Measurements from ENCODE around the gene LALBA.

DNA sequence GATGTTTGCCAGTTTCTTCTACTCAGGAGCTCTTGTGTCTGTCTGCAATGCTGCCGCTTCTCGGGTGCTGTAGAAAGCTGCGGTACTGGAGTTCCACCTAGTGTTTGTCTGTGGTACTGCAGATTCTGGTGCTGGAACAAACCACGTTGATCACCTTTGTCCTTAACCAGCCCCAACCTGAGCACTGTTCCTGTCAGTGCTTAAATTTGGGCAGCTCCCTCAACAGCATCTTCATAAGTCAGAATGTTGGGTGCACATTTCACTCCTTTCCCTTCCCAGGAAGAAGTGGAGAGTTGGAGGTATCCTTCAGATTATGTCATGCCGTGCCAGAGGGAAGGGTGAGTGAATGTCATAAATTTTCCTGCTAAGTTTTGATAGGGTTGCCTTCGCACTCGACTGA is 48.7 kb upstream of the LALBA start:
- no peak for TF ChIP-seq CREB1 (CRISPR knock-in tag; IDR thresholded peaks at IDR 0.05)
- TF ChIP-seq NR1H2 (CRISPR knock-in tag; IDR thresholded peaks at IDR 0.05): no peak
- TF ChIP-seq, protein P1, sequence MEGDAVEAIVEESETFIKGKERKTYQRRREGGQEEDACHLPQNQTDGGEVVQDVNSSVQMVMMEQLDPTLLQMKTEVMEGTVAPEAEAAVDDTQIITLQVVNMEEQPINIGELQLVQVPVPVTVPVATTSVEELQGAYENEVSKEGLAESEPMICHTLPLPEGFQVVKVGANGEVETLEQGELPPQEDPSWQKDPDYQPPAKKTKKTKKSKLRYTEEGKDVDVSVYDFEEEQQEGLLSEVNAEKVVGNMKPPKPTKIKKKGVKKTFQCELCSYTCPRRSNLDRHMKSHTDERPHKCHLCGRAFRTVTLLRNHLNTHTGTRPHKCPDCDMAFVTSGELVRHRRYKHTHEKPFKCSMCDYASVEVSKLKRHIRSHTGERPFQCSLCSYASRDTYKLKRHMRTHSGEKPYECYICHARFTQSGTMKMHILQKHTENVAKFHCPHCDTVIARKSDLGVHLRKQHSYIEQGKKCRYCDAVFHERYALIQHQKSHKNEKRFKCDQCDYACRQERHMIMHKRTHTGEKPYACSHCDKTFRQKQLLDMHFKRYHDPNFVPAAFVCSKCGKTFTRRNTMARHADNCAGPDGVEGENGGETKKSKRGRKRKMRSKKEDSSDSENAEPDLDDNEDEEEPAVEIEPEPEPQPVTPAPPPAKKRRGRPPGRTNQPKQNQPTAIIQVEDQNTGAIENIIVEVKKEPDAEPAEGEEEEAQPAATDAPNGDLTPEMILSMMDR (IDR thresholded peaks at IDR 0.05): peak; percentile 96
- TF ChIP-seq, protein P2, sequence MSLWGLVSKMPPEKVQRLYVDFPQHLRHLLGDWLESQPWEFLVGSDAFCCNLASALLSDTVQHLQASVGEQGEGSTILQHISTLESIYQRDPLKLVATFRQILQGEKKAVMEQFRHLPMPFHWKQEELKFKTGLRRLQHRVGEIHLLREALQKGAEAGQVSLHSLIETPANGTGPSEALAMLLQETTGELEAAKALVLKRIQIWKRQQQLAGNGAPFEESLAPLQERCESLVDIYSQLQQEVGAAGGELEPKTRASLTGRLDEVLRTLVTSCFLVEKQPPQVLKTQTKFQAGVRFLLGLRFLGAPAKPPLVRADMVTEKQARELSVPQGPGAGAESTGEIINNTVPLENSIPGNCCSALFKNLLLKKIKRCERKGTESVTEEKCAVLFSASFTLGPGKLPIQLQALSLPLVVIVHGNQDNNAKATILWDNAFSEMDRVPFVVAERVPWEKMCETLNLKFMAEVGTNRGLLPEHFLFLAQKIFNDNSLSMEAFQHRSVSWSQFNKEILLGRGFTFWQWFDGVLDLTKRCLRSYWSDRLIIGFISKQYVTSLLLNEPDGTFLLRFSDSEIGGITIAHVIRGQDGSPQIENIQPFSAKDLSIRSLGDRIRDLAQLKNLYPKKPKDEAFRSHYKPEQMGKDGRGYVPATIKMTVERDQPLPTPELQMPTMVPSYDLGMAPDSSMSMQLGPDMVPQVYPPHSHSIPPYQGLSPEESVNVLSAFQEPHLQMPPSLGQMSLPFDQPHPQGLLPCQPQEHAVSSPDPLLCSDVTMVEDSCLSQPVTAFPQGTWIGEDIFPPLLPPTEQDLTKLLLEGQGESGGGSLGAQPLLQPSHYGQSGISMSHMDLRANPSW (CRISPR knock-in tag; conservative IDR thresholded peaks at IDR 0.05; ENCODE audit: low read depth): no peak
- no peak for TF ChIP-seq ZBTB21 (CRISPR knock-in tag; IDR thresholded peaks at IDR 0.05; ENCODE audit: borderline replicate concordance)
- TF ChIP-seq CREM (CRISPR knock-in tag; IDR thresholded peaks at IDR 0.05): no peak
- no peak for TF ChIP-seq HMGXB4 (CRISPR knock-in tag; IDR thresholded peaks at IDR 0.05)
- no peak for TF ChIP-seq KAT7 (CRISPR knock-in tag; IDR thresholded peaks at IDR 0.05; ENCODE audit: borderline replicate concordance)
